Midbrain (tissue), 1 donor: ENCODE data around the gene GRIN1.
"Not testable (repeated sequence)": the region's sequence is repeated elsewhere in the genome, so short reads cannot be mapped to it uniquely, and the experiment has no call there.

Source experiments
- DNase-seq: peaks from one replicate; lab custom pipeline; 2025; lab: John Stamatoyannopoulos, UW

Gene GRIN1

DNA sequence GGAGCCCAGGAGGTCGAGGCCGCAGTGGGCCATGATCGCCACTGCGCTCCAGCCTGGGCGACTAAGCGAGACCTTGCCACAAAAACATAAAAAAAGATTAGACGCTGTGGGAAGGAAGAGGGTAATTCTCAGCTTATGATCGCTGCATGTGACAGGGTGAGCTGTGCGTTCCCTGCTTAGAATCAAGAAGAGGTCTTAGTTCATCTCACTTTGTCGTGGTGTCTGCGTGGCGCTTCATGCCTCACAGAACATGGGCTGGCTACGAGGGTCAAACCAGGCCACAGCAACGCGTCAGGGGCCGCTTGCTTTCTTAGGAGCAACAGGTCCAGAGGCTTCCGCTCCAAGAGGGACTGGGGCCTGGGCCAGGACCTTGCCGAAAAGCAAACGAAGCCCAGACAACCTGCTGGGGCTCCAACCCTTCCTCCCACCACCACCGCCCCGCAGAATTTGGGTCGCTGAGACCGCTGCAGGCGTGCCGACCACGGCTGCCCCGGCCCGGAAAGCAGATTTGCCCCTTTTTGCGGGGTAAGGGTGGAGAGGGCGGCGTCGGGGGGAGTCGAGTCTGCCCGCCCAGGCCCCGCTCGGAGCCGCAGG is 10.0 kb upstream of the GRIN1 start:
- no peak for DNase-seq

DNA sequence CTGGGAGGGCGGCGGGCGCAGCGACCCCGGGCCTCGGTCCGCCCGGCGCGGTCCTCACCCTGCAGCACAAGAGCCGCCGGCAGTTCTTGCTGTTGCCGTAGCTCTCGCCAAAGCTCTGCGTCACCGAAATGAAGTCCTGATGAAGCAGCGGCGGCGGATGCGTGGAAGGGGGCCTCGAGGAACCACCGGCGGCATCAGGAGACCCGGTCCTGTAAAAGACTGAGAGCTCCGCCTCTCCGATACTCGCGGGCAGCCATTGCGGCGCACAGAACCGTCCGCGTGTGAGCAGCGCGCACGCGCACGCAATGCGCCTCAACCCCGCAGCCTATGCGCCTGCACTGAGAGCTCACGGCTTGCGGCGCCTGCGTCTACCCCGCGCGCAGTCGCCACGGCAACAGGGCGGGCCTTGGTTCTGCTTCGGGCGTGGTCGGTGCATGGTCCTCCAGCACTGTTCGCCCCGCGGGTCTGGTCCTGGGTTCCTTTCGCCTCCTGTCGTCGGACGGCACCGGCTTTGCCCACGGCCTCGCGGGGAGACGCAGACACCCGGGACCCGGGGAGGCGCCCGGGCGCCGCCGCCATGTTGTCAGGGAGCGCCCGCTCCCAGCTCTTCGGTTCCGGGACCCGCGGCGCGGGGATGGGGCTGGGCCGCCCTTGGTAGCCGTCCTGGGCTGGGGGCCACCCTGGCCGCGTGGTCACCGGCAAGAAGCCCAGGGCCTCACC is 9.3 kb upstream of the GRIN1 start:
- DNase-seq, result peak; percentile 87

DNA sequence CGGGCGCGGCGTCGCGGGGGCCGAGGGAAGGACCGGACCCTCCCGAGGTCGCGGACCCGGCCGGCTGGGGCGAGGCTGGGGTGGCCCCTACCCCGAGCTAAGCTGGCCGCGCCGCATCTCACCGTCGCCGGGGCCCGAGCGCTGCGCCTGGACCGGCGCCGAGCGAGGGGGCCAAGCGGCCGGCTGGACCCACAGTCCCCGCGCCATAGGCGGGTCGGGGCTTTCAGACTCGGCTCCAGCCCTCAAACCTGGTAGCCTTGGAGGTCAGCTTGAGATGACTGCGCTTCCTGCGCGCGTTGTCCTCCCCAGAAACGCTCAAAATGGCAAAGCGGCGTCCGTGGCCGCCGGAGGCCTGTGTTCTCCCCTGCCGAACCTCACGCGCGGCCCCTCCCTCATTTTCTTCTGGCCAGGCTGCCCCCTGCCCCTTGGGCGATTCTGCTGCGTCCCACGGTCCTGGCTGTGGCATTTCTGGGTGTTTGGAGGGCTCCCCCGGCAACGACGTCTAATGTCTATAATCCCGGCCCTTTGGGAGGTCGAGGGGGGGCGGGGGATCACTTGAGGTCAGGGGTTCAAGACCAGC is 8.7 kb upstream of the GRIN1 start:
- no peak for DNase-seq

DNA sequence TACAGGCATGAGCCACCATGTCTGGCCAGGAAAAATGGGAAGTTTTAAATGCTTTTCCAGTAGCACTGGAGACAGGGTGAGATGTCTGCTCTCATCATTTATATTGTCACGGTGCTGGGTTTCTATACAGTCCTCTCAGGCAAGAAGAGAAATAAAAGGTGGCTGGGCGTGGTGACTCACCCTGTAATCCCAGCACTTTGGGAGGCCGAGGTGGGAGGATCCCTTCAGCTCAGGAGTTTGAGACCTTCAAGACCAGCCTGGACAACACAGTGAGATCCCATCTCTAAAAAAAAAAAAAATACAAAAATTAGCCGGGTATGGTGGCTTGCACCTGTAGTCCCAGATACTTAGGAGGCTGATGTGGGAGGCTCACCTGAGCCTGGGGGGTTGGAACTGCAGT is 4.8 kb upstream of the GRIN1 start:
- DNase-seq, result no peak

DNA sequence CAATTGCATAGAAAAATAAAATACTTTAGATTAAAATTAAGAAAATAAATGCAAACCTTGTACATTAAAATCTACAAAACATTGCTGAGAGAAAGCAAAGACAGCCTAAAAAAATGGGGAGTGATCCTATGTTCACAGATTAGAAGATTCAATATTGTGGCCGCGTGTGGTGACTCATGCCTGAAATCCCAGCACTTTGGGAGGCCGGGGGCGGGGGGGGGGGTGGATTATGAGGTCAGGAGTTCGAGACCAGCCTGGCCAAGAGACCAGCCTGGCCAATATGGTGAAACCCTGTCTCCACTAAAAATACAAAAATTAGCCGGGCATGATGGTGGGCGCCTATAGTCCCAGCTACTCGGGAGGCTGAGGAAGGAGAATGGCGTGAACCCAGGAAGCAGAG is 3.8 kb upstream of the GRIN1 start:
- DNase-seq, result not testable (repeated sequence)

DNA sequence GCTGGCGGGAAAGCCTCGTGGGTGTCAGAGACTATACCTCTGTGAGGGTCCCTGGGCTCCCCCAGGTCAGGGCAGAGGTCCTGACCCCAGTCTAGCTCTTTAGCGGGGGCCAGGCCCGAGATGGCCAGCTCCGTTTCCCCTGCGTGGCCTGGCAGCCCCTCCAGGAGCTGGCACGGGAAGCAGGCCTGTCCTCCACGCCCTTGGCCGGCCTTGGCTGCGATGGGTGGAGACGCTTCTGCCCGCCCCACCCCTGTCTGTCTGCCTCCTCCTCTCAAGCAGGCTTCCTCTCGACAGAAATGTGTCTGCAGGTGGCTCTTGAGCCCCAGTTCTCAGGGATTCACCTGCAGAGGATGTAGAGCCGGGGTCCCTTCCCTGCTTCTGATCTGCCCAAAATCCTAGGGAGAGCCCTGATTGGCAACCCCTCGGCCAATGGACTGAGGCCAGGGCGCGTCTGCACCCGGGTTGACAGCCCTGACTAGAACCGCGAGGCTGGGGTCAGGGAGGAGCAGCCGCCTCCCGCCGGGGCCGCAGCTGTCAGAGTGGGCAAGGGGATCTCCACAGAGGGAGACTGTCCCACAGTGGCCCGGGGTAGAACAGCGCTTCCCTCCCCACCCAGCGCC is 2.6 kb upstream of the GRIN1 start:
- DNase-seq, result no peak

DNA sequence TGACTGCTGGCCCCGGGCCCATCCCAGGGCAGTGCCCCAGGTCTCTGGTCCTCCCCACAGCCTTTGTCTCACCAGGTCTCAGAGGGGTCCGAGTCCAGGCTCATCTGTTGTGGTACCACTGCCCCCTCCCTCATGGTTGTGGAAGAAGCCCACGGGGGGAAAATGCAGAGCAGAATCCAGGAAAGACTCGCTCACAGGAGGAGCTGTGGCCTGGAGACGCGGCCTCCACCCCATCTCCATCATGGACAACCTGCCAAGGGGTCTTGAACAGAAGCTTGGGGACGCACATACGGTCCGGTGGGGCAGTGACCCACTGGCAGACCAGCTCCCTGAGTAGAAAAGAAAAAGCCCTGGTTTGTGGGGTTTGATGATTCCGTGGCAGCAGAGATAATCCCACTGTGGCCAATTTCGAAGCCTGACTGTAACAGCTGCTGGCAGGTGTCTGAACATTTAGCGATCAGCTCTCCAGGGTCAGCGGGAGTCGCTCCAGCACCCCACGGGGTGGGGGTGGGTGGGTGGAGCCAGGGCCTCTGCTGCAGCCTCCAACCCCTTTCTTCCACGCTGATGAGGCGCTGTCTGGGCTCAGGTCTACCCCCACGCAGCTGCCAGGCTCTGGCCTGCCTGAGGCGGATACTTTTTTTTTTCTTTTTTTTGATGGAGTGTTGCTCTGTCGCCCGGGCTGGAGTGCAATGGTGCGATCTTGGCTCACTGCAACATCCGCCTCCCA is 1.9 kb upstream of the GRIN1 start:
- no peak for DNase-seq

DNA sequence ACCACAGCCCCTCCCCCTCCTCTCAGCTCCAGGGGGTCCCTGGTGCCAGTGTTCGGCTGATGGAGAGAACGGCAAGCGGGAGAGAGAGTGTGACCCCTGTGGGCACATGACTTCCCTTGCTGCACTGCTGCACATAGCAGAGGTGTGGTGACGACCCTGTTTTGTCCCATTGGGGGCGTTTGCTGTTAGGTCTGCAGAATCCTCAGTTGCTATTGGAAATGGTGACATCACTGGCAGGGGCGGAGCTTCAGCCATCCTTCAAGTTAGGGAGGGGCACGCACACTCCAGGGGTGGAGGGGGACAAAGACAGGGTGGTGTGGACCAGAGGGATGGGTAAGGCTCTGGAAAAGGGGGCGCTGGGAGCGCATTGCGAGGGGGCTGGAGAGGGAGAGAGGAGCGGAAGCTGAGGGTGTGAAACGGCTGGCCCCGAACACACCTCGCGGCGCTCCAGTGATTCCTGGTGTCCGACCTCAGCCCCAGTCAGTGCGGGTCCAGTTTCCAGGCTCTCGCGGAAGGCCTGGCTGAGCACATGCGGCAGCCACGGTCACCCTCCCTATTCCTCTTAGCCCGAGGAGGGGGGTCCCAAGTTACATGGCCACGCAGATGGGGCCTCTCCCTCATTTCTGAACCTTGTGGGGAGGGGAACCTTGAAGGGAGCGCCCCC is 764 bp upstream of the GRIN1 start:
- no peak for DNase-seq

DNA sequence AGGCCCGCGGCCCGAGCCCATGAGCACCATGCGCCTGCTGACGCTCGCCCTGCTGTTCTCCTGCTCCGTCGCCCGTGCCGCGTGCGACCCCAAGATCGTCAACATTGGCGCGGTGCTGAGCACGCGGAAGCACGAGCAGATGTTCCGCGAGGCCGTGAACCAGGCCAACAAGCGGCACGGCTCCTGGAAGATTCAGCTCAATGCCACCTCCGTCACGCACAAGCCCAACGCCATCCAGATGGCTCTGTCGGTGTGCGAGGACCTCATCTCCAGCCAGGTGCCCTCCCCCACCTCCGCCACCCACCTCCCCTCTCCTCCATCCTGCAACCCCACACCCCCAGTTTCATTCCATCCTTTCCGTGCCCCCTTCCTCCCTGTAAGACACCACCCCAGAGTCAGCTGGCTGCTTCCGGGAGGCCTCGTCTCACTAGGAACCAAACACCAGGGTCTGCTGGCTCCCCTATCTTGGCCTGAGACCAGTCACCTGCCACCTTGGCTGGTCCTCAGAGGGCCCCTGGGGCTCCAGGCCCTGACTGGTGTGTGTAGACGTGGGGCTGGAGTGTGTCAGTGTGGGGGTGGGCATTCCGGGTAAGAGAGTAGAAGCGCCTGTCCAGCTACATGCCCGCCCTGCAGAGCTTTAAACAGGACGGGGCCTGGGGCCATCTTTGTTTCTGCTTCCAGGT is 655 bp downstream of the GRIN1 start:
- no peak for DNase-seq

DNA sequence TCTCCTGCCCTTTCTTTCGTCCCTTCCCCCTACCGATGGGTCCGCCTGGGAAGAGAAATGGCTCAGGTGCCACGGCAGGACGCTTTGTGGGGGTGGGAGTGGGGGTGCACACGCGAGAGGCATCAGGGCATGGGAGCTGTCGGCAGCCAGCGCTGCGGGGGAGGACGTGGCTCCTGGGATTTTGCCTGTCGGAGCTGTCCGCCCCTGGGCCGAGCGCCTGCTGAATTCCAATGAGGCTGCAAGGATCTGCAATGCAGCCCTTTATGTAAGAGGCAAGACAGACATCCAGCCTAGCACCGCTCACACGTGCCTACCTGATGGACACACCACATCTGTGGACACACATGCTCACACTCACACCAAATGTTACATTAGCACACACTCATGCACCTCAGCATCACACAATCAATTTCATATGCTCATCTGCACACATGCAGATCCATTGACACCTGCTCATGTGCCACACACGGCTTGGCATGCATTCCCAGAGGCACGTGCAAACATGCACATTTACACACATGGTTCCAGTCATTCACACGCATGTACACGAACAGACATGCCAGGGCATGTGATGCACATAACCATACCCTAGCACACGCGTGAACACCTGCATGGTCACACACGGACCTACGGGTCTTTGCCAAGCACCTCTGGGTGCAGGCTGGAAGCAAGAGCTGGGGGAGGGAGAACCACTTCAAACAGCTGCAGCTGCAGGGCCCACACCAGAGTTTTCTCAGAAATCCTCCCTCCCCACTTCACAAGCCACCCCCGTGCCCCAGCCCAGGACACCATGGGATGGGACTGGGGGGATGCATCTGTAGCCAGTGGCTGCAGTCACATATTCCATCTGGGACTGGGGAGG is 1.4 kb downstream of the GRIN1 start:
- DNase-seq, result no peak

DNA sequence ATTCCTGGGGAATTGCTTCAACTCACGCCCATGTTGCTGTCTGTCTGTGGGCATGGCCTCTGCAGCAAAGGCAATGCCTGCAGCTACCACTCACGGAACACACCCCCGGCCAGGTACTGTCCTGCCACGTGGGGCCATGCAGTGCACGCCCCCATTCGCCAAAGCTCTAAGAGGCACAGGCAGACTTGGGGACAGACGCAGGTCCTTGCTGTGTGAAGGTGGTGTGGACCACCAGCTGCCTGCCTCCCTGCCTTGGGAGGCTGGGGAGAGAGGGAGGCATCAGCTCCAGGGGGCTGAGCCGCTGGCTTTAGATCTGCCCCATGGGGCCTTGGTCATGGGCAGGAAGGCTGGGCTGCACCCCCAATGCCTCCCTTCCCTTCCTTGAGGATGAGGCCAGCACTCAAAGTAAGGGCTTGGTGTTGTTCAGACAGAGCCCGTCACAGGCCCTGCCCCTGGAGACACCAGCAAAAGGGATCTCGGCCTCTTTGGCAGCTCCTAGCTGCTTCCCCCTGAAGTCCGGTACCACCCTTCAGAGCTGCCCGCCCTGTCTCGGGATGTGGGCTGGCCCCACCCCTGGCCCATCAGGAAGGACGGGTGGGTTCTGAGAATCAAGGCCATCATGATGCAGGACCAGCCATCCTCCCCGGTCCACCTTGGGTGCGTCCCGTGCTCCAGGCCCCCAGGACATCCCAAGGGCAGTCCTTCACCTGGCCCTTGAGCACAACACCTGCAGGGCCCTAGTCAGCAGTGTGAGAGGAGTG is 2.3 kb downstream of the GRIN1 start:
- no peak for DNase-seq

DNA sequence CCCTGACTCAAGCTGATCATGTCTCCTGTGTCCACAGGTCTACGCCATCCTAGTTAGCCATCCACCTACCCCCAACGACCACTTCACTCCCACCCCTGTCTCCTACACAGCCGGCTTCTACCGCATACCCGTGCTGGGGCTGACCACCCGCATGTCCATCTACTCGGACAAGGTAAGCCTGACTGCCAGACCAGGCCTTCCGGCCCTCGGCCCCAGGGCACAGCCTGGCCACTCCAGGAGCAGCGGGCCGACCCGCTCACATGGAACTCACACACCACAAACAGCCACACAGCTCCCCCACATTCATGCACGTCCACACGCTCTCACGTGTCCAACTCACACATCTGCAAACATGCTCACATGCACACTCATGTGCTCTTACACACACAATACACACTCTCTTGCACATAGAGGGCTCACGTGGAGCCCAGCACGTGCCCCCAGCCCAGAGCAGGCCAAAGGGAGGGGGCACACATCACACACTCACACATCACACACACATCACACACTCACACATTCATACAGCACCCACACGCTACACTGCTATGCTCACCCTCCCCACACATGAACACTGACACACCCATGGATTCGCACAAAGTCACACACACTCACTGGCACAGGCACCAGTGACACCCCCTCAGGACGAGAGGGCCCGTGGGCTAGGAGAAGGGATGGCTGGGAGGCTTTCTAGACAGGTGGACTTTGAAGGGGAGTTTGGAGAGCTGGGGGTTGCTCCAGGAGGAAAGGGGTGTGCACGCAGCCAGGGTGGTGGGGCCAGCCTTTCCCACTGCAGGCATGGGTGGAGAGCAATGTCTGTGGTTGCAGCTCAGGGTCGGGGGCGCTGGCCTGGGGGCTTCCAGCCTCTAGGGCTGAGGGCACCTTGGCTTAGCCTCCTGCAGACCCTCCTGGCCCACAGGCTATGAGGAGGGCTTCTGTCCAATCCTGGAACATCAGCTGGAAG is 3.3 kb downstream of the GRIN1 start:
- no peak for DNase-seq

DNA sequence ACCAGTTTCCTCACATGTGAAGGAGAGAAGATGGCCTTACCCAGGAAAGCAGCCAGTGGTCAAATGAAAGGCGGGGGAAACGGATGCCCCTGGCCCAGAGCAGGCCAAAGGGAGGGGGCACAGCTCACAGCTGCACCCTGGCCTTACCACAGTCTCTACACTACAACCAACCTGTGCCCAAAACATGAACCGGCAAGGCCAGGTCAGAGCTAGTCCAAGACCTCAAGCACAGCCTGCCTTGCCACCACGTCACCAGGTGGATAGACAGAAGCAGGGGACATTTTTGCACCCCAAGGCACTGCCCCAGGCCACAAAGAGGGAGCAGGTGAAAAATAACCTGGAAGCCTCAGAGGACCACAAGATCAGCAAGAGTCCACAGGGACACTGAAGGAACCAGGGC is 4.5 kb downstream of the GRIN1 start:
- no peak for DNase-seq

DNA sequence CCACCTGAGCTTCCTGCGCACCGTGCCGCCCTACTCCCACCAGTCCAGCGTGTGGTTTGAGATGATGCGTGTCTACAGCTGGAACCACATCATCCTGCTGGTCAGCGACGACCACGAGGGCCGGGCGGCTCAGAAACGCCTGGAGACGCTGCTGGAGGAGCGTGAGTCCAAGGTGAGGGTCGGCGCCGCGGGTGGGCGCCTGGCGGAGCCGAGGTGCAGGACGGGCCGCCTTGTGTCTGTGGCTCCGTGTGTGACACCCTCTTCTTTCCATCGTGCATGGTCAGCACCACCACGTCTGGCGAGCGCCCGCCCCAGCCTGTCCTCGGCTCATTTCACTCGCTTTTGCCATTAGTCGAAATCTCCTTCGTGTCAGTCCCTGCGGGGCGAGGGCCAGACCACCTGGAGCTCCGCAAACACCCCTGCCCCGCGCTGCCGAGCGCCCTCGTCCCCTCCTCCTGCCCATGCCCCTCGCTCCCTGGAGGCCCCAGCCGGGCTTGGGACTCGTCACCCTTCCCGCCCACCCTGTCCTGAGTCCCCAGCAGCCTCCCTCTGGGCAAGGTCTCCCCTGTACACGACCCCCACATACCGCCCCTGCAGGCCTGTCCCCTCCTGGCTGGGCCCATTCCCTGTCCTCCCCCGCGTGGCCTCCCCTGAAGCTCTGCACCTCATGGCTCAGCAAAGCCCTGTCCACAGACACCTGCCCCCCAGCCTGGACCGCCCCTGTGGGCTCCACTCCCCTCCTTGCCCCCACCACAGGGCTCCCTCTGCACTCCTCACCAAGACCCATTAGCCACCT is 7.0 kb downstream of the GRIN1 start:
- DNase-seq, result no peak

DNA sequence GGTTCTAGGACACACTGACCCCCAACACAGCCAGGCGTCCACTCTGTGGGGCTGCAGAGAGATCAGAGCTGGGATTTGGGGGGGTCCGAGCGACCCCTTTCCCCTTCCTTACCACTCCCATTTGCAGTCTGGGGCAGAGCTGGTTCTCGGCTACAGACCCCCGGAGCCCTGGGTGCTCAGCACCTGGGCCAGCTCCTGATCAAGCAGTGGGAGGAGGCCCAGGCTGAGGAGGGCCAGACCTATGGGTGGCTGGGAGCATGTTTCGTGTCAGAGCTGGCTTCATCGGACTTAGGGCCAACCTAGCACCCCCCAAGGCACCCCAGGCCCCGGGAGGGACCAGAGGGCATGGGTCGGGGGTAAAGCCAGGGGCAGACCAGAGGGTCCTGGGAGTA is 7.6 kb downstream of the GRIN1 start:
- no peak for DNase-seq

DNA sequence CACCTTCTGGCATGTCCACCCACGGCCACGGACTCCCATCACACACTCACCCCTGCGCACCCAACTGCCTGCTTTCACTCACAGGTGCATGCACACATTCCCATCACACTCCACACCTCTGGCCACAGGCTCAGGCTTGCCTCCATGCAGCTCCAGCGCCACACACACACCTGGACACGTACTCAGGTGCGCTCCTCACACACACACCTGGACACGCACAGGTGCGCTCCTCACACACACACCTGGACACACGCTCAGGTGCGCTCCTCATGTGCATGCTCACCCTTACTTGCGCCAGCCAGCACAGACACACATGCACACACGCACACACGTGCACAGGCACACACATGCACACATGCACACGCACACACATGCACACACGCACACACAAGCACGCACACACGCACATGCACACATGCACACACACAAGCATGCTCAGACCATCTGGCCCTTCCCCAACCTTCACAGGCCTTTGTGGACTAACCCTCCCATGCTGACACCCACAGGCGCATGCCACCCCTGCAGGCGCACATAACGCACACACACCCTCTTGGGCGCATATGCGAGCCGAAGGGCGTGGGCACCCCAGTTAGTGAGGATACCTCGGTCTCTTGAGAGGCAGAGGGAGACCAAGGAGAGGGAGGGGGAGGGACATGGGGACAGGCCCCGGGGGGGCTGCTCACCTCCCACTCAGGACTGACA is 8.3 kb downstream of the GRIN1 start:
- no peak for DNase-seq

DNA sequence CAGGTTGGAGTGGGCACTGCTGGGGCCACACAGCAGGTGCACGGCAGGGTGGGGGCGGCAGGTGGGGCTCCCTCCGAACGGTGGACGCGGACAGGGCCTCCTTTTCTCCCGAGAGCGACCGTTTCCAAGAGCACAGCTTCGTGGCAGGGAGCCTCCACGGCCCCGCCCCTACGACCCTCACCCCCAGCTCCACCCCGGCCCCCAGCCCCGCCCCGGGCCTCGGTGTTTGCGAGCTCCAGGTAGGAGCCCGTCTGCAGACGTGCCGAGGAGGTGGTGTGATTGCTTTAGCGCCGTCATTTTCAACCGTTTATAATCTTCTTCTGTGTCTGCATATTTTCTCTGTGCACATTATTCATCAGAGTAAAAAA is 8.8 kb downstream of the GRIN1 start:
- no peak for DNase-seq
